Hepatocyte (in vitro differentiated cells): ENCODE measurements around the gene DCPS. TPM values are rescaled to one million over a fixed set of nuclear protein-coding genes. Genes with fewer than 3 reads are reported as not detected.
A peak's percentile ranks its signal among the peaks of the same experiment; 100 is the strongest.

Experiments
- DNase-seq: peaks from one replicate; pipeline ENCODE4 v3.0.0-alpha.2; 2016; ENCODE audit warnings: low spot score
- H2AFZ ChIP-seq: fragments of 200-600 bp; sonication (generic); 2 replicates; pipeline ENCODE4 v1.6.0; 2016; ENCODE audit warnings: antibody characterized with exemption, mild to moderate bottlenecking
- H3K27ac ChIP-seq: fragments of 200-600 bp; sonication (generic); 2 replicates; pipeline ENCODE4 v1.5.1; 2016; ENCODE audit warnings: mild to moderate bottlenecking
- H3K27me3 ChIP-seq: fragments of 200-600 bp; sonication (generic); 2 replicates; pipeline ENCODE4 v1.6.1; 2016
- H3K36me3 ChIP-seq: fragments of 200-600 bp; sonication (generic); replicated peaks from 2 replicates; pipeline ENCODE4 v1.5.1; 2016; ENCODE audit warnings: low read depth; ENCODE audit not compliant: insufficient read depth
- H3K4me1 ChIP-seq: fragments of 200-600 bp; sonication (generic); 2 replicates; pipeline ENCODE4 v1.5.1; 2016; ENCODE audit warnings: mild to moderate bottlenecking, moderate library complexity; ENCODE audit not compliant: insufficient read depth
- H3K4me2 ChIP-seq: fragments of 200-600 bp; sonication (generic); 2 replicates; pipeline ENCODE4 v1.6.0; 2016
- H3K4me3 ChIP-seq: fragments of 200-600 bp; sonication (generic); 2 replicates; pipeline ENCODE4 v1.5.1; 2016; ENCODE audit warnings: mild to moderate bottlenecking
- H3K79me2 ChIP-seq: fragments of 200-600 bp; sonication (generic); 2 replicates; pipeline ENCODE4 v1.6.0; 2017; ENCODE audit warnings: mild to moderate bottlenecking
- H3K9me2 ChIP-seq: fragments of 200-600 bp; sonication (generic); replicated peaks from 2 replicates; pipeline ENCODE4 v1.6.0; 2017; ENCODE audit warnings: mild to moderate bottlenecking; ENCODE audit not compliant: insufficient read depth
- H3K9me3 ChIP-seq: fragments of 200-600 bp; sonication (generic); 2 replicates; pipeline ENCODE4 v1.5.1; 2016; ENCODE audit warnings: low read depth, mild to moderate bottlenecking
- H4K20me1 ChIP-seq: fragments of 200-600 bp; sonication (generic); 2 replicates; pipeline ENCODE4 v1.6.0; 2016; ENCODE audit warnings: mild to moderate bottlenecking; ENCODE audit not compliant: insufficient read depth, poor library complexity, severe bottlenecking
- CTCF ChIP-seq: fragments of 200-600 bp; sonication (generic); IDR thresholded peaks from 2 replicates; pipeline ENCODE4 v1.5.1; 2016; ENCODE audit warnings: antibody characterized with exemption, mild to moderate bottlenecking; ENCODE audit not compliant: poor library complexity
- EZH2 ChIP-seq: fragments of 200-600 bp; sonication (generic); IDR thresholded peaks from 2 replicates; pipeline ENCODE4 v1.6.1; 2016; ENCODE audit warnings: antibody characterized with exemption, mild to moderate bottlenecking, borderline replicate concordance
- EZH2phosphoT487 ChIP-seq: fragments of 200-600 bp; sonication (generic); IDR thresholded peaks from one replicate; pipeline ENCODE4 v1.6.1; 2018; ENCODE audit warnings: antibody characterized with exemption, mild to moderate bottlenecking, low read depth, moderate library complexity; ENCODE audit not compliant: unreplicated experiment, severe bottlenecking
- WGBS: methylation state at CpG from one replicate; pipeline ENCODE4 v1.1.6; 2016; ENCODE audit warnings: low lambda C conversion rate; ENCODE audit errors: missing lambda C conversion rate; 5-methylcytosine and 5-hydroxymethylcytosine counted together
- polyA plus RNA-seq: library from polyadenylated mRNA; unstranded; fragments of >200 nt; fragmentation: Nextera tagmentation; extraction: Ambion mirVana; gene quantifications from 2 replicates; pipeline ENCODE4 v1.2.1, GENCODE V29; 2016
- total RNA-seq: library from RNA; depleted of rRNA; stranded (reverse); fragments of >200 nt; gene quantifications from 2 replicates; pipeline ENCODE4 v1.2.3, GENCODE V29; 2014

DCPS gene
- total and polyA plus RNA-seq, 2 experiments from 2014 or later, result 6.5 to 16.8 TPM

- WGBS, result 82% methylated on average over 6 of the region's 6 CpGs
- peaks cover 19% of the 10 kb centered on the region for H3K4me1 ChIP-seq
- no peaks in the 10 kb centered on the region for H4K20me1 ChIP-seq
- no peaks in the 10 kb centered on the region for H3K27me3 ChIP-seq
- H3K36me3 ChIP-seq, result no peaks in the 10 kb centered on the region
- no peaks in the 10 kb centered on the region for H3K9me2 ChIP-seq
- peak overlapping the region; percentile 62 for H3K27ac ChIP-seq
- H3K79me2 ChIP-seq, result no peaks in the 10 kb centered on the region
- H3K4me3 ChIP-seq, result no peak overlapping the region
- no peak overlapping the region for H2AFZ ChIP-seq
- DNase-seq, result no peak
- no peaks in the 10 kb centered on the region for H3K9me3 ChIP-seq
- TF ChIP-seq EZH2 (no peak), EZH2phosphoT487 (no peak), CTCF (no peak)
- H3K4me2 ChIP-seq, result no peak overlapping the region
Measured at GRCh38 chr11:126334659-126335462, 31.0 kb downstream of the DCPS start.

- 94% methylated on average over 5 of the region's 5 CpGs for WGBS
- Histone ChIP-seq H3K9me3 (no peaks in the 10 kb centered on the region), H3K4me1 (peaks cover 25% of the 10 kb centered on the region), H3K4me3 (no peak overlapping the region), H4K20me1 (no peaks in the 10 kb centered on the region), H3K9me2 (no peaks in the 10 kb centered on the region), H3K36me3 (no peaks in the 10 kb centered on the region), H3K79me2 (no peaks in the 10 kb centered on the region), H2AFZ (no peak overlapping the region), H3K4me2 (no peak overlapping the region), H3K27ac (no peak overlapping the region), H3K27me3 (no peaks in the 10 kb centered on the region)
- no peak for DNase-seq
- no peak for TF ChIP-seq CTCF
- no peak for TF ChIP-seq EZH2
- no peak for TF ChIP-seq EZH2phosphoT487
Measured at GRCh38 chr11:126335463-126335760, 31.6 kb downstream of the DCPS start.

DNA sequence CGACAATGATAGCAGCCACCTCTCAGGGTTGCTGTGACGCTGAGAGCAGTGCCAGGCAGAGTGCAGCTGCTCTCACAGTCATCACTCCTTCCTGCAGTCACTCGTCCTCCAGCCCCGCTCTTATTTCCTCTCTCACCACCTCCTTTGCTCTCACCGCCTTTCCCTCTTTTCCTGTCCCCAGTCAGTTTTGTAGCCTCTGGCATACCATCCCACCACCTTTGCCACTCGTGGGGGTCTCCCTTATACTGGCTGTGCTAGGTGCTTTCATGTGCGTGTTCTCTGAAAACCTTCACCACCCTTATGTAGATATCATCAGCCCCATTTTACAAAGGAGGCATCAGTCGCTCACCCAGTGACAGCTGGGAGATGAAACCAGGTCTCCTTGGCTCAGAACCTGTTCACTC is 32.3 kb downstream of the DCPS start:
- no peak for DNase-seq
- TF ChIP-seq CTCF (no peak), EZH2phosphoT487 (no peak), EZH2 (no peak)
- H4K20me1 ChIP-seq, result no peaks in the 10 kb centered on the region
- no peak overlapping the region for H3K27ac ChIP-seq
- no peaks in the 10 kb centered on the region for H3K36me3 ChIP-seq
- H3K4me2 ChIP-seq, result no peak overlapping the region
- WGBS, result 81% methylated on average over 8 of the region's 8 CpGs
- H3K27me3 ChIP-seq, result no peaks in the 10 kb centered on the region
- no peak overlapping the region for H2AFZ ChIP-seq
- no peaks in the 10 kb centered on the region for H3K9me3 ChIP-seq
- H3K9me2 ChIP-seq, result no peaks in the 10 kb centered on the region
- peaks cover 27% of the 10 kb centered on the region for H3K4me1 ChIP-seq
- H3K4me3 ChIP-seq, result no peak overlapping the region
- no peaks in the 10 kb centered on the region for H3K79me2 ChIP-seq
